ENCODE data around the gene CYGB. TPM values are rescaled to one million over a fixed set of nuclear protein-coding genes. Genes with fewer than 3 reads are reported as not detected.

The CYGB gene
- total and polyA plus RNA-seq, 9 of the 15 experiments (the other 6 are each of a cell fraction or from before 2014, with no cell fraction given): 0.08 to 0.95 (median 0.18) TPM; not detected in 5

GRCh38 chr17:76560036-76560876, 22.7 kb upstream of the CYGB start (continued):
- TF ChIP-seq PKNOX1 (IDR thresholded peaks at IDR 0.05): peak; percentile 54
- TF ChIP-seq BCL6 (CRISPR knock-in tag; IDR thresholded peaks at IDR 0.05): no peak
- no peak for TF ChIP-seq SIN3B (IDR thresholded peaks at IDR 0.05; ENCODE audit: low read depth)
- TF ChIP-seq RBM39 (optimal IDR thresholded peaks at IDR 0.05; ENCODE audit: low read depth, low read length): no peak
- TF ChIP-seq, protein P1, sequence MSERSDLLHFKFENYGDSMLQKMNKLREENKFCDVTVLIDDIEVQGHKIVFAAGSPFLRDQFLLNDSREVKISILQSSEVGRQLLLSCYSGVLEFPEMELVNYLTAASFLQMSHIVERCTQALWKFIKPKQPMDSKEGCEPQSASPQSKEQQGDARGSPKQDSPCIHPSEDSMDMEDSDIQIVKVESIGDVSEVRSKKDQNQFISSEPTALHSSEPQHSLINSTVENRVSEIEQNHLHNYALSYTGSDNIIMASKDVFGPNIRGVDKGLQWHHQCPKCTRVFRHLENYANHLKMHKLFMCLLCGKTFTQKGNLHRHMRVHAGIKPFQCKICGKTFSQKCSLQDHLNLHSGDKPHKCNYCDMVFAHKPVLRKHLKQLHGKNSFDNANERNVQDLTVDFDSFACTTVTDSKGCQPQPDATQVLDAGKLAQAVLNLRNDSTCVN (CRISPR knock-in tag; IDR thresholded peaks at IDR 0.05): no peak
- no peak for TF ChIP-seq GATAD2A (IDR thresholded peaks at IDR 0.05)
- TF ChIP-seq, protein P2, sequence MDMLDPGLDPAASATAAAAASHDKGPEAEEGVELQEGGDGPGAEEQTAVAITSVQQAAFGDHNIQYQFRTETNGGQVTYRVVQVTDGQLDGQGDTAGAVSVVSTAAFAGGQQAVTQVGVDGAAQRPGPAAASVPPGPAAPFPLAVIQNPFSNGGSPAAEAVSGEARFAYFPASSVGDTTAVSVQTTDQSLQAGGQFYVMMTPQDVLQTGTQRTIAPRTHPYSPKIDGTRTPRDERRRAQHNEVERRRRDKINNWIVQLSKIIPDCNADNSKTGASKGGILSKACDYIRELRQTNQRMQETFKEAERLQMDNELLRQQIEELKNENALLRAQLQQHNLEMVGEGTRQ (CRISPR knock-in tag; IDR thresholded peaks at IDR 0.05): no peak
- peak; percentile 32 for TF ChIP-seq CHD1 (IDR thresholded peaks at IDR 0.05; ENCODE audit: low read length)
- TF ChIP-seq ZNF592 (IDR thresholded peaks at IDR 0.05): 0 out of 2 replicates have a peak, but pooled peaks have one; percentile 29

Measured in K562 (cell line).